NCI-H510A treated with DMSO at 0.1 percent for 48 hours (cell line): ENCODE measurements around the gene PPIE.

ENCODE experiments used
- DNase-seq: peaks from one replicate; lab custom pipeline; 2025; lab: John Stamatoyannopoulos, UW

Gene PPIE

GRCh38 chr1:39720094-39720999, 18.3 kb upstream of the PPIE start:
- DNase-seq: peak; percentile 100

- DNase-seq: no peak
Observed at GRCh38 chr1:39721664-39722063, 17.0 kb upstream of the PPIE start.

GRCh38 chr1:39722495-39722894, 16.2 kb upstream of the PPIE start:
- no peak for DNase-seq

- no peak for DNase-seq
Observed at GRCh38 chr1:39726600-39726999, 12.1 kb upstream of the PPIE start.

- DNase-seq: no peak
Observed at GRCh38 chr1:39727221-39727931, 11.3 kb upstream of the PPIE start.

GRCh38 chr1:39727932-39728317, 10.8 kb upstream of the PPIE start:
- DNase-seq: no peak

GRCh38 chr1:39729030-39729429, 9.7 kb upstream of the PPIE start:
- no peak for DNase-seq

- DNase-seq: no peak
Observed at GRCh38 chr1:39729842-39730241, 8.8 kb upstream of the PPIE start.

- no peak for DNase-seq
Observed at GRCh38 chr1:39732730-39733129, 6.0 kb upstream of the PPIE start.

GRCh38 chr1:39733161-39733560, 5.5 kb upstream of the PPIE start:
- peak; percentile 100 for DNase-seq

GRCh38 chr1:39735731-39736130, 3.0 kb upstream of the PPIE start:
- no peak for DNase-seq

- DNase-seq: no peak
Observed at GRCh38 chr1:39737546-39738169, 1.0 kb upstream of the PPIE start.

GRCh38 chr1:39745016-39745670, 6.5 kb downstream of the PPIE start:
- DNase-seq: no peak

- no peak for DNase-seq
Observed at GRCh38 chr1:39751595-39751994, 12.9 kb downstream of the PPIE start.

- DNase-seq: no peak
Observed at GRCh38 chr1:39752703-39753102, 14.0 kb downstream of the PPIE start.

- DNase-seq: peak; percentile 100
Observed at GRCh38 chr1:39753132-39754025, 14.7 kb downstream of the PPIE start.

- peak; percentile 100 for DNase-seq
Observed at GRCh38 chr1:39754026-39754570, 15.4 kb downstream of the PPIE start.

- peak; percentile 100 for DNase-seq
Observed at GRCh38 chr1:39754906-39755504, 16.3 kb downstream of the PPIE start.

- DNase-seq: peak; percentile 100
Observed at GRCh38 chr1:39755965-39756659, 17.4 kb downstream of the PPIE start.

GRCh38 chr1:39757501-39757900, 18.8 kb downstream of the PPIE start:
- no peak for DNase-seq
